HepG2 (cell line): ENCODE measurements around the gene GDPGP1. TPM values are rescaled to one million over a fixed set of nuclear protein-coding genes. Genes with fewer than 3 reads are reported as not detected.

Experiments used
- RFX5 ChIP-seq: IDR thresholded peaks from 2 replicates; pipeline ENCODE4 v1.6.1; 2011; ENCODE audit warnings: low read depth, low read length, improper control_type of control experiment
- SRSF1 ChIP-seq: fragments of 200-400 bp; formaldehyde crosslinking; optimal IDR thresholded peaks from 2 replicates; pipeline ENCODE3; 2017; ENCODE audit warnings: mild to moderate bottlenecking, low read depth, low read length, moderate library complexity
- ZFP41 ChIP-seq: sonication (generic); formaldehyde crosslinking; IDR thresholded peaks from 2 replicates; pipeline ENCODE4 v1.4.0; 2020; ENCODE audit warnings: mild to moderate bottlenecking, missing genetic modification reagents, borderline replicate concordance
- ZKSCAN1 ChIP-seq: fragments of 150-350 bp; IDR thresholded peaks from 2 replicates; pipeline ENCODE4 v1.6.1; 2014; ENCODE audit warnings: low read length
- ZNF724P ChIP-seq: sonication (generic); formaldehyde crosslinking; IDR thresholded peaks from 2 replicates; pipeline ENCODE4 v1.8.0; 2022; ENCODE audit warnings: missing genetic modification reagents, borderline replicate concordance
- polyA plus RNA-seq, 8 experiments: library from polyadenylated mRNA; depleted of rRNA in 3 of 8; stranded (reverse) in 7 of 8; unstranded in 1 of 8; fragments of >200 nt; fragmentation: Illumina TruSeq in 4 of 8; extraction: Trizol in 4 of 8; gene quantifications; 2 replicates each; pipeline versions ENCODE4 v1.2.1 to v1.2.3, GENCODE V29; 2011 to 2016; ENCODE audit warnings: low read depth in 4 of 8, missing spikeins in 1 of 8, mixed read lengths in 1 of 8; ENCODE audit not compliant: insufficient read depth in 1 of 8
- total RNA-seq, 5 experiments: library from RNA; depleted of rRNA; stranded (reverse); fragments of >200 nt; fragmentation: Illumina TruSeq; extraction: Trizol; gene quantifications; 2 replicates each; pipeline ENCODE4 v1.2.3, GENCODE V29; 2016; ENCODE audit warnings: low read depth in 1 of 5
- TF ChIP-seq, protein P1 (sequence below): sonication (generic); formaldehyde crosslinking; IDR thresholded peaks from 2 replicates; pipeline ENCODE4 v1.8.0; 2022; ENCODE audit warnings: mild to moderate bottlenecking, missing genetic modification reagents, borderline replicate concordance
- TF ChIP-seq, protein P2 (sequence below): sonication (generic); formaldehyde crosslinking; IDR thresholded peaks from 2 replicates; pipeline ENCODE4 v1.5.0; 2020; ENCODE audit warnings: missing genetic modification reagents

GDPGP1 gene
- total and polyA plus RNA-seq, 2 of the 13 experiments (the other 11 are each of a cell fraction or from before 2014, with no cell fraction given): 1.5 to 4.3 TPM

DNA sequence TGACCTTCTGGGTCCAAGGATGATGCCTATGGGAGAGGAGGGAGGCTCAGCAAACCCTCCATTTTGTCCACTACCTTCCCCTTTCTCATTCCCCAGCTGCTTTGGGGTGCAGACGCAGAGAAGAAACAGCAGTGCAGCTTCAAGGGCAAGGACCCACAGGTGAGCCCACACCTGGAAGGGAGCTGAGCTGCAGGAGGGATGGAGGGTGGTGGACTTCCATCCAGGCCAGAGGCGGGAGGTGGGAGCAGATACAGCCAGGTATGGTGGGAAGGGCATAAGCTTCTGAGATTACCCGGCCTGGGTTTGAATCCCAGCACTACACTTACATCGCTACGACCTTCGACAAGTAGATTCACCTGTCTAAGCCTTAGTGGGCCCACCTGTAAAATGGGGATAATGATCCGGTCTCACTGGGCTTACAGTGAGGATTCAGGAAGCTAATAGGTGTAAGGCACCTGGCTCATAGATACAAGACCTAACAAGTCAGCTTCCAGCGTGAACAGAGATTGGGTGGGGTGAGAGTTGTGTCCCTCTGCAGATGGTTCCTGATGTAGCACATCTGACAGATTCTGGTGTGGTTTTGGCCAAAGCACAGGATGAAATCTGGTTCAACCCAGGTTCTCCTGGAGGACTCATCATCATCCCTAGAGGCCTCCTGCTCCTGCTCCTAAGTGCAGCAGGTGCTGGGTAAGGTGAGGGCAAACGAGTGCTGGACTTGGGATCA is 16.2 kb upstream of the GDPGP1 start (continued):
- TF ChIP-seq, protein P1, sequence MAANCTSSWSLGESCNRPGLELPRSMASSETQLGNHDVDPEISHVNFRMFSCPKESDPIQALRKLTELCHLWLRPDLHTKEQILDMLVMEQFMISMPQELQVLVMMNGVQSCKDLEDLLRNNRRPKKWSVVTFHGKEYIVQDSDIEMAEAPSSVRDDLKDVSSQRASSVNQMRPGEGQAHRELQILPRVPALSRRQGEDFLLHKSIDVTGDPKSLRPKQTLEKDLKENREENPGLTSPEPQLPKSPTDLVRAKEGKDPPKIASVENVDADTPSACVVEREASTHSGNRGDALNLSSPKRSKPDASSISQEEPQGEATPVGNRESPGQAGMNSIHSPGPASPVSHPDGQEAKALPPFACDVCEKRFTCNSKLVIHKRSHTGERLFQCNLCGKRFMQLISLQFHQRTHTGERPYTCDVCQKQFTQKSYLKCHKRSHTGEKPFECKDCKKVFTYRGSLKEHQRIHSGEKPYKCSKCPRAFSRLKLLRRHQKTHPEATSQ (CRISPR knock-in tag): no peak
- no peak for TF ChIP-seq RFX5
- TF ChIP-seq ZNF724P (CRISPR knock-in tag): no peak
- no peak for TF ChIP-seq SRSF1
- TF ChIP-seq ZKSCAN1: no peak
- TF ChIP-seq ZFP41 (CRISPR knock-in tag): no peak
- TF ChIP-seq, protein P2, sequence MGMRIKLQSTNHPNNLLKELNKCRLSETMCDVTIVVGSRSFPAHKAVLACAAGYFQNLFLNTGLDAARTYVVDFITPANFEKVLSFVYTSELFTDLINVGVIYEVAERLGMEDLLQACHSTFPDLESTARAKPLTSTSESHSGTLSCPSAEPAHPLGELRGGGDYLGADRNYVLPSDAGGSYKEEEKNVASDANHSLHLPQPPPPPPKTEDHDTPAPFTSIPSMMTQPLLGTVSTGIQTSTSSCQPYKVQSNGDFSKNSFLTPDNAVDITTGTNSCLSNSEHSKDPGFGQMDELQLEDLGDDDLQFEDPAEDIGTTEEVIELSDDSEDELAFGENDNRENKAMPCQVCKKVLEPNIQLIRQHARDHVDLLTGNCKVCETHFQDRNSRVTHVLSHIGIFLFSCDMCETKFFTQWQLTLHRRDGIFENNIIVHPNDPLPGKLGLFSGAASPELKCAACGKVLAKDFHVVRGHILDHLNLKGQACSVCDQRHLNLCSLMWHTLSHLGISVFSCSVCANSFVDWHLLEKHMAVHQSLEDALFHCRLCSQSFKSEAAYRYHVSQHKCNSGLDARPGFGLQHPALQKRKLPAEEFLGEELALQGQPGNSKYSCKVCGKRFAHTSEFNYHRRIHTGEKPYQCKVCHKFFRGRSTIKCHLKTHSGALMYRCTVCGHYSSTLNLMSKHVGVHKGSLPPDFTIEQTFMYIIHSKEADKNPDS (CRISPR knock-in tag): no peak
- TF ChIP-seq, all 625 proteins: peak for 0
